H9 (cell line): Measurements from ENCODE around the gene SNX14. TPM values are rescaled to one million over a fixed set of nuclear protein-coding genes. Genes with fewer than 3 reads are reported as not detected.

Experiments used
- DNase-seq: peaks from one replicate; pipeline ENCODE4 v3.0.0-alpha.2; 2017
- H2AFZ ChIP-seq: one replicate; pipeline ENCODE4 v1.6.1; 2013; ENCODE audit warnings: mild to moderate bottlenecking, low read length, control low read depth, moderate library complexity
- H2AK5ac ChIP-seq: 2 replicates; pipeline ENCODE4 v1.6.1; 2013; ENCODE audit warnings: low read length, control low read depth, mixed read lengths; ENCODE audit not compliant: insufficient read length
- H2BK120ac ChIP-seq: one replicate; pipeline ENCODE4 v1.6.1; 2013; ENCODE audit warnings: low read depth, mild to moderate bottlenecking, low read length, control low read depth, inconsistent platforms; ENCODE audit not compliant: poor library complexity, severe bottlenecking
- H2BK12ac ChIP-seq: 2 replicates; pipeline ENCODE4 v1.6.1; 2013; ENCODE audit warnings: low read length, control low read depth, mixed read lengths, low read depth; ENCODE audit not compliant: insufficient read length
- H2BK15ac ChIP-seq: 2 replicates; pipeline ENCODE4 v1.6.1; 2013; ENCODE audit warnings: low read depth, low read length, control low read depth
- H2BK20ac ChIP-seq: one replicate; pipeline ENCODE4 v1.6.1; 2013; ENCODE audit warnings: low read depth, mild to moderate bottlenecking, low read length, control low read depth, inconsistent platforms; ENCODE audit not compliant: poor library complexity, severe bottlenecking
- H2BK5ac ChIP-seq: 2 replicates; pipeline ENCODE4 v1.6.1; 2013; ENCODE audit warnings: low read length, control low read depth, mixed read lengths; ENCODE audit not compliant: insufficient read length
- H3K14ac ChIP-seq: 2 replicates; pipeline ENCODE4 v1.6.1; 2013; ENCODE audit warnings: low read length, control low read depth; ENCODE audit not compliant: insufficient read depth
- H3K18ac ChIP-seq: 2 replicates; pipeline ENCODE4 v1.6.1; 2013; ENCODE audit warnings: low read depth, mild to moderate bottlenecking, mixed read lengths, low read length, control low read depth; ENCODE audit not compliant: insufficient read length
- H3K23ac ChIP-seq: 2 replicates; pipeline ENCODE4 v1.6.1; 2013; ENCODE audit warnings: low read length, control low read depth, mixed read lengths, low read depth; ENCODE audit not compliant: insufficient read length
- H3K23me2 ChIP-seq: 2 replicates; pipeline ENCODE4 v1.6.1; 2013; ENCODE audit warnings: low read depth, mild to moderate bottlenecking, mixed read lengths, low read length, control low read depth; ENCODE audit not compliant: insufficient read length, poor library complexity, severe bottlenecking
- H3K27ac ChIP-seq: 2 replicates; pipeline ENCODE4 v1.5.1; 2013; ENCODE audit warnings: low read length, control low read depth, mixed read lengths, low read depth; ENCODE audit not compliant: insufficient read length
- H3K27me3 ChIP-seq: 2 replicates; pipeline ENCODE4 v1.6.1; 2013; ENCODE audit warnings: low read length, control low read depth, inconsistent platforms; ENCODE audit not compliant: insufficient read depth
- H3K4ac ChIP-seq: 2 replicates; pipeline ENCODE4 v1.6.1; 2013; ENCODE audit warnings: low read depth, mild to moderate bottlenecking, control low read depth, inconsistent platforms, low read length, moderate library complexity
- H3K4me1 ChIP-seq: 2 replicates; pipeline ENCODE4 v1.6.1; 2013; ENCODE audit warnings: low read length, control low read depth, inconsistent platforms; ENCODE audit not compliant: insufficient read depth
- H3K4me2 ChIP-seq: 2 replicates; pipeline ENCODE4 v1.6.1; 2013; ENCODE audit warnings: low read length, control low read depth, mixed read lengths; ENCODE audit not compliant: insufficient read length, insufficient read depth
- H3K56ac ChIP-seq: 2 replicates; pipeline ENCODE4 v1.6.1; 2013; ENCODE audit warnings: low read depth, mild to moderate bottlenecking, mixed read lengths, low read length, control low read depth; ENCODE audit not compliant: insufficient read length
- H3K79me1 ChIP-seq: 2 replicates; pipeline ENCODE4 v1.6.1; 2013; ENCODE audit warnings: low read depth, mild to moderate bottlenecking, moderate library complexity, low read length, control low read depth, inconsistent platforms; ENCODE audit not compliant: insufficient read depth, poor library complexity, severe bottlenecking
- H3K79me2 ChIP-seq: 2 replicates; pipeline ENCODE4 v1.6.1; 2013; ENCODE audit warnings: low read length, control low read depth, inconsistent platforms; ENCODE audit not compliant: insufficient read depth
- H3K9ac ChIP-seq: 2 replicates; pipeline ENCODE4 v1.6.1; 2013; ENCODE audit warnings: low read length, control low read depth, mixed read lengths; ENCODE audit not compliant: insufficient read length; ENCODE audit errors: extremely low read depth
- H3K9me3 ChIP-seq: one replicate; pipeline ENCODE4 v1.6.1; 2013; ENCODE audit warnings: low read depth, low read length, inconsistent platforms; ENCODE audit not compliant: control insufficient read depth
- H3T11ph ChIP-seq: one replicate; pipeline ENCODE4 v1.6.1; 2013; ENCODE audit warnings: mild to moderate bottlenecking, low read length, control low read depth, inconsistent platforms
- H4K20me1 ChIP-seq: one replicate; pipeline ENCODE4 v1.6.1; 2013; ENCODE audit not compliant: control insufficient read depth, insufficient read length, insufficient read depth
- H4K5ac ChIP-seq: 2 replicates; pipeline ENCODE4 v1.6.1; 2013; ENCODE audit warnings: low read depth, mild to moderate bottlenecking, mixed read lengths, low read length, control low read depth; ENCODE audit not compliant: insufficient read length
- H4K8ac ChIP-seq: replicated peaks from 2 replicates; pipeline ENCODE4 v1.6.1; 2013; ENCODE audit warnings: low read length, control low read depth, mixed read lengths, low read depth; ENCODE audit not compliant: insufficient read length
- H4K91ac ChIP-seq: 2 replicates; pipeline ENCODE4 v1.6.1; 2013; ENCODE audit warnings: low read depth, mild to moderate bottlenecking, moderate library complexity, mixed read lengths, low read length, control low read depth; ENCODE audit not compliant: insufficient read length
- H3K27ac Mint-ChIP-seq, 3 experiments: 2 replicates in 2 of 3; 3 replicates in 1 of 3; pipeline ENCODE4 v1.8.0; 2020 to 2021; ENCODE audit warnings: mixed read lengths in 3 of 3, mild to moderate bottlenecking in 1 of 3, moderate library complexity in 1 of 3
- H3K27me3 Mint-ChIP-seq: 2 replicates; pipeline ENCODE4 v1.8.0; 2021; ENCODE audit warnings: low read depth, mild to moderate bottlenecking, moderate library complexity, mixed read lengths
- H3K36me3 Mint-ChIP-seq, 3 experiments: 2 replicates in 2 of 3; 3 replicates in 1 of 3; pipeline ENCODE4 v1.8.0; 2020 to 2021; ENCODE audit warnings: low read depth in 3 of 3, mixed read lengths in 3 of 3; ENCODE audit not compliant: insufficient read depth in 1 of 3
- H3K4me1 Mint-ChIP-seq, 2 experiments: 2 replicates each; pipeline ENCODE4 v1.8.0; 2020; ENCODE audit warnings: mixed read lengths in 2 of 2
- H3K4me3 Mint-ChIP-seq, 2 experiments: 2 replicates in 1 of 2; 3 replicates in 1 of 2; pipeline ENCODE4 v1.8.0; 2020 to 2021; ENCODE audit warnings: mild to moderate bottlenecking in 2 of 2, mixed read lengths in 2 of 2, moderate library complexity in 1 of 2
- H3K9me3 Mint-ChIP-seq, 2 experiments: 2 replicates in 1 of 2; 3 replicates in 1 of 2; pipeline ENCODE4 v1.8.0; 2020; ENCODE audit warnings: mild to moderate bottlenecking in 2 of 2, mixed read lengths in 2 of 2, moderate library complexity in 1 of 2
- CTCF ChIP-seq: fragments of 200-600 bp; sonication (generic); conservative IDR thresholded peaks from 3 replicates; pipeline ENCODE4 v1.8.0; 2021; ENCODE audit warnings: antibody characterized with exemption, mild to moderate bottlenecking
- total RNA-seq: library from RNA; stranded (reverse); gene quantifications from 2 replicates; pipeline ENCODE4 v1.2.1, GENCODE V29; 2021

SNX14 gene
- total RNA-seq, 1 experiment from 2014 or later: 33.0 TPM

- no peak for DNase-seq
- H3K4ac ChIP-seq: no peak overlapping the region
- no peak overlapping the region for H4K5ac ChIP-seq
- H2BK120ac ChIP-seq: no peak overlapping the region
- Mint-ChIP-seq H3K4me1 (peaks cover 6% of the 10 kb centered on the region in 2 experiments), H3K36me3 (peaks cover 12 to 26% (median 24%) of the 10 kb centered on the region in 3 experiments), H3K9me3 (peaks cover 2 to 3% of the 10 kb centered on the region in 2 experiments; a peak in 2 of 5 replicates), H3K4me3 (no peak overlapping the region), H3K27ac (no peak overlapping the region), H3K27me3 (no peaks in the 10 kb centered on the region)
- H2BK15ac ChIP-seq: no peak overlapping the region
- H3K9ac ChIP-seq: no peak overlapping the region
- no peak overlapping the region for H3K27ac ChIP-seq
- H3K4me2 ChIP-seq: no peak overlapping the region
- H3K23ac ChIP-seq: no peak overlapping the region
- H3K9me3 ChIP-seq: no peaks in the 10 kb centered on the region
- H3K56ac ChIP-seq: no peak overlapping the region
- no peak overlapping the region for H2AFZ ChIP-seq
- H3T11ph ChIP-seq: no peak overlapping the region
- no peak overlapping the region for H4K8ac ChIP-seq
- H2BK12ac ChIP-seq: no peak overlapping the region
- no peaks in the 10 kb centered on the region for H4K20me1 ChIP-seq
- no peak overlapping the region for H2BK20ac ChIP-seq
- H3K23me2 ChIP-seq: no peaks in the 10 kb centered on the region
- no peak overlapping the region for H3K18ac ChIP-seq
- no peaks in the 10 kb centered on the region for H3K79me2 ChIP-seq
- no peak overlapping the region for H4K91ac ChIP-seq
- H3K4me1 ChIP-seq: no peaks in the 10 kb centered on the region
- no peaks in the 10 kb centered on the region for H3K27me3 ChIP-seq
- H3K14ac ChIP-seq: no peak overlapping the region
- no peaks in the 10 kb centered on the region for H3K79me1 ChIP-seq
- no peak overlapping the region for H2BK5ac ChIP-seq
- no peak for TF ChIP-seq CTCF
- H2AK5ac ChIP-seq: no peak overlapping the region
Observed at GRCh38 chr6:85547719-85548118, 45.9 kb downstream of the SNX14 start.
